Measurements from ENCODE around the gene EMC9. TPM values are rescaled to one million over a fixed set of nuclear protein-coding genes. Genes with fewer than 3 reads are reported as not detected.
A peak's percentile ranks its signal among the peaks of the same experiment; 100 is the strongest.

EMC9 gene
- total and polyA plus RNA-seq, 9 donors = 5.1 to 30.7 (median 17.3) TPM

DNA sequence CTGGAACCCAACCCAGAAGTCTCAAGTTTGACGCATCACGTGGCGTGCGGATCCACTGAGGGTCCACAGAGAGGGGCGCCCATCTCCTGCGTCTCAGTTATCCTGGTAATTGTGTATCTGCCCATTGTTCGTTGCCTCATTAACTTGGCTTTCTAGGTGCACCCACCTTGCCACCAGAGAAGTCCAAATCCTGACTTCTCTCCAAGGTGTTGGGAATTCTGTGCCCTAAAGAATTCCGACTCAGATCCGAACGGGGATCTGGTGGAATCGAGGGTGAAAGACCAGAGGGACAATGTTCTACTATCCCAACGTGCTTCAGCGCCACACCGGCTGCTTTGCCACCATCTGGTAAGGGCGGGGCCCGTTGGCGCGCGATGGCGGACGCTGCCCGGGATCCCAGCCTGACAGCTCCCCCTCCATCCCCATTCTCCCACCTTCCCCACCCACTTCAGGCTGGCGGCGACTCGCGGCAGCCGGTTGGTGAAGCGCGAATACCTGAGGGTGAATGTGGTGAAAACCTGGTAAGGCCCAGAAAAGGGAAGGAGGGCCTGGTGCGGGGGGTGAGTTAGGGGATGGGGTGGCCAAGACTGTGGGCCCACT, 31.0 kb upstream of the EMC9 start:
- Histone ChIP-seq H3K27me3 (no peaks in the 10 kb centered on the region), H3K4me3 (peak overlapping the region; percentile 17), H3K27ac (no peak overlapping the region), H3K36me3 (no peaks in the 10 kb centered on the region), H3K4me1 (ENCODE audit: insufficient read depth) (peaks cover 8% of the 10 kb centered on the region), H3K9me3 (no peaks in the 10 kb centered on the region)
- 21 to 39% (median 24%) methylated on average over 29 to 30 of the region's 30 CpGs for WGBS, 3 donors
- intact Hi-C loops (cut with DNase I) = no loop called here
- TF ChIP-seq, protein P1, sequence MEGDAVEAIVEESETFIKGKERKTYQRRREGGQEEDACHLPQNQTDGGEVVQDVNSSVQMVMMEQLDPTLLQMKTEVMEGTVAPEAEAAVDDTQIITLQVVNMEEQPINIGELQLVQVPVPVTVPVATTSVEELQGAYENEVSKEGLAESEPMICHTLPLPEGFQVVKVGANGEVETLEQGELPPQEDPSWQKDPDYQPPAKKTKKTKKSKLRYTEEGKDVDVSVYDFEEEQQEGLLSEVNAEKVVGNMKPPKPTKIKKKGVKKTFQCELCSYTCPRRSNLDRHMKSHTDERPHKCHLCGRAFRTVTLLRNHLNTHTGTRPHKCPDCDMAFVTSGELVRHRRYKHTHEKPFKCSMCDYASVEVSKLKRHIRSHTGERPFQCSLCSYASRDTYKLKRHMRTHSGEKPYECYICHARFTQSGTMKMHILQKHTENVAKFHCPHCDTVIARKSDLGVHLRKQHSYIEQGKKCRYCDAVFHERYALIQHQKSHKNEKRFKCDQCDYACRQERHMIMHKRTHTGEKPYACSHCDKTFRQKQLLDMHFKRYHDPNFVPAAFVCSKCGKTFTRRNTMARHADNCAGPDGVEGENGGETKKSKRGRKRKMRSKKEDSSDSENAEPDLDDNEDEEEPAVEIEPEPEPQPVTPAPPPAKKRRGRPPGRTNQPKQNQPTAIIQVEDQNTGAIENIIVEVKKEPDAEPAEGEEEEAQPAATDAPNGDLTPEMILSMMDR (IDR thresholded peaks at IDR 0.05) = no peak
- TF ChIP-seq EP300 (IDR thresholded peaks at IDR 0.05) = no peak
- no peak for DNase-seq

DNA sequence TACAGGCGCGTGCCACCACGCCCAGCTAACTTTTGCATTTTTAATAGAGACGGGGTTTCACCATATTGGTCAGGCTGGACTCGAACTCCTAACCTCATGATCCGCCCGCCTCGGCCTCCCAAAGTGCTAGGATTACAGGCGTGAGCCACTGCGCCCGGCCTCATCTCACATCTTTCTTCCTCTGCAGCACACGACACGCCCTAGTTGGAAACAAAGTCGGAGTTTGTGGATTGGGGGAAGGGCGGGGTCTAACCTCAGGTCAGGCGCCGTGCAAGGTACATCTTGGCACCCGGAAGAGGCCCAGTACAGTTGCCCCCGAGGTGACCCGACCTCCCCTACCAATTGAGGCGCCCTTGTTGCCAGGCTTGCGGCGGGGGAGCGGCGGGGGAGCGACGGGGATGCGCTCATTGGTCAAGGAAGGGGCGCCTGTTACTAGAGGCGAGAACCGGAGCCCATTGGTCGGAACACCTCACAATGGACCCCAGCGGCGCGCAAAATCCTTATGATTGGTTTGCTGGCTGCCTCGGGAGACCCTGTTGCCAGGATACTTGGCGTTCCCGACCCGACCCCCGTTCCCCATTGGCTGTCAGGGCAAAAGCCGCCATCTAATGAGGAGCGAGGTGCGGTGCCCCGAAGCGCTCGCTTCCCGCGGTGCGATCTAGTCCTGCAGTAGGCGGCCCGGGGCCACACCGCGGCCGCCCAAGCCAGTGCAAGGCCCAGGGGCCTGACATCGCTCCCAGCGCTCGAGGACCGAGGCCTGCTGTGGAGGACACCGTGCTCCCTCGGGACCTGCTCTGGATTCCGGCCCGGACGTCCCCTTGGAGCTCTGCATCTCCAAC, 30.2 kb upstream of the EMC9 start, which contains the start of gene REC8:
Gene REC8, plus strand, starts transcription at position 659 of the 839 bp plus-strand sequence. CDS start 473 bp downstream, outside the sequence.
- WGBS, 3 donors = 9 to 14% (median 10%) methylated on average over 62 to 63 of the region's 63 CpGs
- Histone ChIP-seq H3K36me3 (no peaks in the 10 kb centered on the region), H3K9me3 (no peaks in the 10 kb centered on the region), H3K27ac (no peak within 1 kb of the TSS), H3K4me3 (peak within 1 kb of the TSS; percentile 17), H3K4me1 (ENCODE audit: insufficient read depth) (peaks cover 8% of the 10 kb centered on the region), H3K27me3 (no peaks in the 10 kb centered on the region)
- peak; percentile 45 to 85 (median 67) for DNase-seq
- TF ChIP-seq, protein P1 (IDR thresholded peaks at IDR 0.05) = no peak
- intact Hi-C loops (cut with DNase I) = no loop called here

DNA sequence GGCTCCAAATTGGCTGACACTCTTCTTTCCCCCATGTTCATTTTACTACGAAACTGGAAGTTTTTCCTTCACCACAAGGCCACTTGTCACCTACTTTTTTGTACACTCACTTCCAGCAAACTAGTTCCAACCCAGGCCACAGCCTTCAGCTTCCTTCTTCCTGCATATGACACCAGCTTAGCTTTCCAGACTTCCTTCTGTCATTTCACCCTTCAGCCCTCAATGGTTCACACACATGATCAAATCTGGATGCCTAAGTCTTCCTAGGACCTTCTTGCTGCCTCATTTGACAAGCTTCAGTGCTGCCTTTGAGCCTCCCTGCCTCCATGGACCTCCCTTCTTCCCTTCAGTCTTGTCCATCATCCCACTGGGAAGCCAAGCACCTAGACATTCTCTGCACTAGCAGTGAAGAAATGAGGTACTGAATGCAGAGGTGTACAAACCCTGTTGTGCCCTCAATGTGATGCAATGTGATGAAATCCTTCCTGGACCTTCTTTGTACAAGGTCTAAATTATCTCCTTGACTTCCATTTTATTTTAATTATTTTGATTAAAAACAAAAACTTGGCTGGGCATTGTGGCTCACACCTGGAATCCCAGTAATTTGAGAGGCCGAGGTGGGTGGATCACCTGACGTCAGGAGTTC, 26.2 kb upstream of the EMC9 start:
- no peak overlapping the region for H3K4me3 ChIP-seq
- intact Hi-C loops (cut with DNase I) = no loop called here
- H3K27ac ChIP-seq = no peak overlapping the region
- DNase-seq = no peak
- H3K36me3 ChIP-seq = no peaks in the 10 kb centered on the region
- WGBS, 3 donors = 69 to 85% (median 77%) methylated on average over 3 of the region's 3 CpGs
- TF ChIP-seq EP300 (IDR thresholded peaks at IDR 0.05) (no peak), POLR2A (IDR thresholded peaks at IDR 0.05) (no peak)
- TF ChIP-seq, protein P1 (IDR thresholded peaks at IDR 0.05) = no peak
- H3K4me1 ChIP-seq (ENCODE audit: insufficient read depth) = peaks cover 16% of the 10 kb centered on the region
- no peaks in the 10 kb centered on the region for H3K27me3 ChIP-seq
- no peaks in the 10 kb centered on the region for H3K9me3 ChIP-seq

DNA sequence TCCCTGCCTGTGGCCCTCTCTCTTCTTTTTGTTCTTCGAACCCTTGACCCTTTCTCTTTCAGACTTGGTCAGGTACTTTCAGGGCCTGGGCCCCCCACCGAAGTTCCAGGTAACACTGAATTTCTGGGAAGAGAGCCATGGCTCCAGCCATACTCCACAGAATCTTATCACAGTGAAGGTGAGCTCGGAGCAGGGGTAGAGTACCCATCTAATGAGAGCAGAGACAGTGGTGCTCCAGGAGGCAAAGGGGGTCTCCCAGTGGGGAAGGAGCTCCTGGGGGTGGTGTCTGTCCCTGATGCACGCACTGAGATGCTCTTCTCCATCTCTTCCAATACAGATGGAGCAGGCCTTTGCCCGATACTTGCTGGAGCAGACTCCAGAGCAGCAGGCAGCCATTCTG, 24.4 kb upstream of the EMC9 start:
- Histone ChIP-seq H3K27ac (no peak overlapping the region), H3K27me3 (no peaks in the 10 kb centered on the region), H3K9me3 (no peaks in the 10 kb centered on the region), H3K36me3 (no peaks in the 10 kb centered on the region), H3K4me1 (ENCODE audit: insufficient read depth) (peaks cover 8% of the 10 kb centered on the region), H3K4me3 (no peak overlapping the region)
- TF ChIP-seq EP300 (IDR thresholded peaks at IDR 0.05) = no peak
- intact Hi-C loops (cut with DNase I) = no loop called here
- no peak for DNase-seq
- WGBS, 3 donors = 86 to 90% (median 88%) methylated on average over 5 of the region's 5 CpGs
